GM19438 (cell line): ENCODE results near the gene ABCC9.
"Not testable (repeated sequence)": the region's sequence is repeated elsewhere in the genome, so short reads cannot be mapped to it uniquely, and the experiment has no call there.

ENCODE experiments used
- ATAC-seq: cut with Tn5 transposase; IDR thresholded peaks from one replicate; pipeline ENCODE4 v1.9.1; 2021; ENCODE audit warnings: low read depth; ENCODE audit not compliant: unreplicated experiment

Gene ABCC9

DNA sequence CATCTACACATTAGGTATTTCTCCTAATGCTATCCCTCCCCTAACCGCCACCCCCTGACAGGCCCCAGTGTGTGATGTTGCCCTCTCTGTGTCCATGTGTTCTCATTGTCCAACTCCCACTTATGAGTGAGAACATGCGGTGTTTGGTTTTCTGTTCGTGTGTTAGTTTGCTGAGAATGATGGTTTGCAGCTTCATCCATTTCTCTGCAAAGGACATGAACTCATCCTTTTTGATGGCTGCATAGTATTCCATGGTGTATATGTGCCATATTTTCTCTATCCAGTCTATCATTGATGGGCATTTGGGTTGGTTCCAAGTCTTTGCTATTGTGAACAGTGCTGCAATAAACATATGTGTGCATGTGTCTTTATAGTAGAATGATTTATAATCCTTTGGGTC, 158.5 kb downstream of the ABCC9 start:
- ATAC-seq, result not testable (repeated sequence)

DNA sequence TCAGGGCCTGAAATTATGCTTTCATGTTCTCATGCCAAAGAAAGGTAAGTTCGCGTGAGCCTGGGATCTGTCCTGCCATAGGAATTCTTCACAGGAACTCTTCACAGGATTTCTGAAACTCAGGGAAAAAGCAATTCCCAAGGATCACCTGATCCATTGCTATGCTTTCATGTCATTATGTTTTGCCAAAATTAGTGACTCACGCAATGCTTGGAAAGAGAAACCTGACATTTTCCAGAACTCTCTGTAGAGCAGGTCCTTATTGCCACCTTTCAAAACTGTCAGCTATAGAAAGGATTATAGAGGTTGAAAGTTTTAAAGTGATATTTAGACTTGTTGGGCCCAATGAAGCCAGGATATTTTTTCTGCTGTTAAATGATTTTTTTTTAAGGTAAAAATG, 160.4 kb downstream of the ABCC9 start:
- ATAC-seq, result no peak

DNA sequence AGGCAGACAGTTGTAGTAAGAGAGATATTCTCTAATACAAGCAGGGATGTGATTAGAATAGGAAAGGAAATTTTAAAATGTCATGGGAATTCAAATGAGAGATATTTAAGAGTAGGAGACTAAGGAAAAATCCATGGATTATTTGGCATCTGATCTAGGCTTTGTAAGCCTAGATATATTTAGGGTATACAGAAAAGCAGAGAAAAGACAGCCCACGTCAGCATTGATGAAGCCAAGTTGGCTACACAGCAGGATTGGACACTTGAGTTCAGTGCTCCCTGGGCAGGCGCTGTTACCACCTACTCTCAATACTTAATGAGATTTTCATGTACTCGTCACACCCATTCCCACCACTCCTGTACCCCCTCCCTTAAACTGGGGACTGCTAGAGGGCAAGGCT, 165.1 kb downstream of the ABCC9 start:
- no peak for ATAC-seq

DNA sequence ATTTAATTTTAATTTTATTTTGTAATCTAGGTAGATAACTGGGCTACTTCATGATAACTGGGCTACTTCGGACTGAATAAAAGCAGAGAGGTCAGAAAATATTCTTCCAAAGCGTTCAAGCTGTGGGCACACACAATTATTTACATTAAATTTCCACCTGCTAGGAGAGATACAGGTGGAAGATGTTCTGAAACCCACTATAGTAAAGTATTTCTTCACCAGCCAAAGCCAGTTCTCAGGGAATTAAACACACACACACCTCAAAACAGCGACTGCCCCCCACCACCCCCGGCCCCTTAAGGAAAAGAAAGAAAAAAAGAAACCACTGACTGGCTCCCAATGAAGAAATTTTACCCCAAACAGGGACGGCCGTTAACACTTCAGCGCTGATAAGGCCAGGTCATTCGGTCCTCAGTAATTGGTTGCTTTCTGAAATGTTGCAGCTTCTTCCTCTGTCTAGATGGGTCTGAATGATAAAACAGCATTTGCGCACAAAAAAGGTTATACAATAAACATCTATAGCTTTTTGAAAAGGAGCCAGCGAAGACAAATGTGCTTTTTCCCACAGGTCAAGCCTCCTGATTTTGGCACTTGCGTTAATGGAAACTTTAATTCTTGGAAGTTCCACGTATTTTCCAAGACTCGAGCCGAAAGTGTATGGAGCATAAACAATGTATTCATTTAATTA, 165.9 kb downstream of the ABCC9 start:
- no peak for ATAC-seq

DNA sequence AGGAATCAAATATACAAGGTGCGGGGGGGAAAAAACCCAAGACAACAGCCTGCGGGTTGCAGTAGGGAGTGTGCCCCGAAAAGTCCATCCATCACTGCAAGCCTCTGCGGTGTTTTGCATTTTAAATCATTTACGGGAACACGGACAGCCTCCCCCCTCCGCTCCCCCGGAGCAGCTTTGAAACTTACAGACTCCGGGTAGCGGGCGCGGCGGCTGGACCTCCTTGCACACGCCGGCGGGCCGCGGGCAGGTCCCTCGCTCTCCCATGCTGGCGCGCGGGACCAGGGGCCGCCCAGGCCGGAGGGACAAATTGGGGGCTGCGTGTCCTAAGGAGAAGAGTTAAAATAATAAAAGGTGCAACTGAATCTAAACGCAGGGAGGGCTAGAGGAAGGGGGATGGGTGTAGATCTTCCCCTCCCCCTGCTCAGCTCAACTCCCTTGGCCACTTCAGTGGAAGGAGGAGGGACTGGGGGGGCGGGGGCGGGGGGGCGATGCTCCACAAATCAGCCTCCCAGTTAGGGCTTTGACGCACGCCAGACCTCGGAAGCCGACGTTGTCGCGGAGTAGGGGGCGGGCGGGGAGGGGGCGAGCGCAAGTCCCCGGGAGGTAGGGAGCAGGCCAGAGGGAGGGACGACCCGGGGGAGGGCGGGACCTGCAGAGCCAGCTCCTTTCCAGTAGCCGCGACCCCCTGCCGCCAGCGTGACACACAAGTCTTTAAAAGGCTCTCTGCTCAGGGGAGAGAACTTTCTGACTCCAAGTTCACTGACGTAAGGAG, 166.7 kb downstream of the ABCC9 start, which contains the start of gene KCNJ8:
Gene KCNJ8 (minus strand): TSS at position 349 of the 775 bp plus-strand sequence. CDS start 1,090 bp downstream, outside the sequence.
- no peak for ATAC-seq

DNA sequence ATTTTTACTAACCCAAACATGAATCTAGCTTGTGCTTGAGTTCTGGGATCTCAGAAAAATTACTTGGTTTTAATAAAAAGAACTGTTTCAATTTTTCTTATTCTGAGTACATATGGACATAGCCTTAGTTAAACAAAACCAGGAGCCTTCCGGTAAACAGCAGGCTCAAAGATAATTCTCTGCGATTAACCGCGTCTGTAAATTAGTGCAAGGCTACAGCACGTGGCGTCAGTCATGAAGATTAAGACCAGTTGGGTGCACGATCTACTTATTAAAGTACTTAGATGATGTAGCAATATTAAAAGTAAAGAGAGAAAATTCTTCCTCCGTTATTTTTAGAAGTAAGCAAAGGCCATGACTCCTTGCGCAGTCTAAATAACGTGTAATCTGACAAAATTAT, 167.4 kb downstream of the ABCC9 start:
- no peak for ATAC-seq

DNA sequence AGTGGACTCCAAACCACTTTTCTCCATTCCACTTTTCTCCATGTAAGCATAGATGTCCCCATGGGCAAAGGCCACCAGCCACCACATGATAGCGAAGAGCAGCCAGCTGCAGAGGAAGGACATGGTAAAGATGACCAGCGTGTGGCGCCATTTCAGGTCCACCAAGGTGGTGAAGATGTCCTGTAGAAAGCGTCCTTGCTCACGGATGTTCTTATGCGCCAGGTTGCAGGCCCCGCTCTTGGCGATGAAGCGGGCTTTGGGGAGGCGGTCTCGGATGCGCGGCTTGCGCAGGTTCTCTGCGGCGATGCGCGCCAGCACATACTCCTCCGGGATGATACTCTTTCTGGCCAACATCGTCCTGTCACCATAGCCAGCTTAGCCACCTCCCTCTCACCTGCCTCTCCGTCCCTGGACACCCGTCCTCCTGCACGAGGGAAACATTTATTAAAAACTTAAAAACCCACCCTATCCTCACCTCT, 167.9 kb downstream of the ABCC9 start:
- no peak for ATAC-seq

DNA sequence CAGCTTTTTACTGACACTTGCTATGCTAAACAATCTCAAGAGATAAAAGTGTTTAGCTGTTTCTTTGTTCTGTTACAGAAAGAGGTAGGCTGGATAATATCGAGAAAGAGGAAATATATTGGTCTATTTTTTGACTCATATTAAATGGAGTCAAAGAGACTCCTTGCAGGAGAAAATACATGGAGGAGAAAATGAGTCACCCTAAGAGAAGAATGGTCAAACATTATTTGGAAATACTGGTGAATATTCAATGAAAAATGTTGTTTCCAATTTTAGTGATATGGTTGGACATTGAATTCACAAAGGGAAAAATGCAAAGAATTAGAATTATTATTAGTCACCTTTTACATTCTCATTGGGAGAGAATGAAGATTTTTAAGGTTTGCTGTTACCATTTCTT, 169.9 kb downstream of the ABCC9 start:
- ATAC-seq, result no peak

DNA sequence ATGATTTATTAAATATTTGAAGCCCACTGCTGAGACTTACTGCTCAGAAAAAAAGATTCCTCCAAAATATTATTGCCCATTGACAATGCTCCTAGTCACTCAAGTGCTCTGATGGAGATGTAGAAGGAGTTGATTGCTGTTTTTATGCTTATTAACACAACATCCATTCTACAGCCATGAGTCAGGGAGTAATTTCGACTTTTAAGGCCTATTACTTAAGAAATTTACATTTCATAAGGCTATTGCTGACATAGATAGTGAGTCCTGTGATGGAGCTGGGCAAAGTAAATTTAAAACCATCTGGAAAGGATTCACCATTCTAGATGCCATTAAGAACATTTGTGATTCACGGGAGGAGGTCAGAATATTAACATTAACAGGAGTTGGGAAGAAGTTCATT, 171.9 kb downstream of the ABCC9 start:
- ATAC-seq, result no peak

DNA sequence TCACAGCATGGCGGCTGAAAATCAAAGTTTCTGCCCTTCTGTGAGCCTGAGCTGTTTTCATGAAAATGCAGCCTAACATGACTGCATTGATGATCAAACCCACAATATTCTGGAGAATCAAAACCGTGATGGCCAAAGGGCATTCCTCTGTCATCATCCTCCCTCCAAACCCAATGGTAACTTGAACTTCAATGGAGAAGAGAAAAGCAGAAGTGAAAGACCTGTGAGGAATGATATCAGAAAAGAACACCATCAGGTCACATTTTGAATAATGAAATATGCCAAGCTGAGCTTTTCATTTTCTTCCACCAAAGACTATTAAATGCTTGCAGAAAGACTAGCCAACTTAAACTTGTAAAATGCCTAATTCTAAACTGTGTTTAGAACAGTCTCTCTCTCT, 174.8 kb downstream of the ABCC9 start:
- ATAC-seq, result no peak

DNA sequence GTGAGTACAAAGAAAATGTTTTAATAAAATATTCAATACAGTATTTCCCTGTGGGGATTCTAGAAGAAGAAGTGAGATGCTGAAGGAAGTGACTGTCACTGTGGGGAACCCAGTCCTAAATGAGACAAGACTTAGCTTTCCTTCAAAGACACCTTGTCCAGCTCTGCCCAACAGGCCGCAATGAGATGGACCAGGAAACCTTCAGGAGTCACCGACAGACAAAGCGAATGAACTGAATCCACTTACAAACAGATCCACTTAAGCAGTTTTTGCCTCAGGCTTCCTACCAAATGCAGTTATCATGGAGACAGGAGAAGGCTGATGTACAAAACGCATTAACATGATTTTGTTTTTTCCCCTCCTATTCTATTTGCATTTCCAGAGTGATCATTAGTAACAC, 176.3 kb downstream of the ABCC9 start:
- no peak for ATAC-seq

DNA sequence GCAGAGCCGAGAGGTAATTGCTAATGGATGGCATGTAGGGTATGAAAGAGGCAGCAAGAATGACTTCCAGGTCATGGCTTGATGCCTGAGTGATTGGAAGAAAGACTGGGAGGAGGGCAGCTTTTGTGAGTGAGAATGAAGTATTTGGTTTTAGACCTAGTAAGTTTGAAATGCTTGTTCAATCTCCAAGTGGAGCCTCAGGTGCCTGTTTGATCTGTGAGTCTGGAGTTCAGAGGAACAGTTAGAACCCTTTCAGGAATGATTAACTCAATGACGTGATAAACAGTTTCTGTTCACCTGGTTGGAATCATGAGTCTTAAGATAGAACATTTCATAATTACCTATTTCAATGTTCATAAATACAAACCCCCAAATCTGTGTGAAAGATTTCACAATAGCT, 177.2 kb downstream of the ABCC9 start:
- ATAC-seq, result no peak

DNA sequence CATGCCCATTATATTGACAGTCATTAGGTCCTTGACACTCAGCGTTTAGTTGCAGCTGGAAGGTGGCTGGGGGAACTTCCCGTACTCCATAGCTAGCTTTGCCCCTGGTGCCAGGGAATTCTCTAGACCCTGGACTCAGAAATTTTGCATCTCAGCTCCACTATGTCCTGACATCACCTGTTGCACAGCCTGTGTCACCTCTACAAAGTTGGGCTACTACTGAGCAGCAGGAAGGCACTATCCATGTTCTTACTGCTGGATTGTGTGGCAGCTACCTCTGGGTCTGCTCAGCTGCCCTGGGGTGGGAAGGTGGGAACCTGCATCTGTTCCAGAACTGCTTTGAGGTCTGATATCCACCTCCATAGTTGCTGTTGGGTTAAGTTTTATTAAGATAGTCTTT, 177.7 kb downstream of the ABCC9 start:
- no peak for ATAC-seq

DNA sequence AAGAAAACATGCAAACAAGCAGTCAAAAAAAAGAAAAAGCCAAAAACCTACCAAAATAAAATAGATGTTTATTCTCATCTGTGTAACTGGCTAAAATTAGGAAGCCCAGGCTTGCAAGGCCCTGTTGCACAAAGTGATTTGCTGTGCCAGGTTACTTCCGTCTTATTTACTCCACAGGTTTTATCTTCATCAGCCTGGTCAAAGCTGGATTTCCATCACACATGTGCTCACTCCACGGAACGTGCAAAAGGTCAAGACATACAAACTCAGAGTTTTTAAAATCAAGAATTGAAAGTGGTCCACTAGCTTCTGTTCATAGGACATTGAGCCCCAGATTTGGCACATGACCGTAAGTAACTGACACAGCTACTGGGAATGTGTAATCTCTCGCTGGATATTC, 181.5 kb downstream of the ABCC9 start:
- ATAC-seq, result no peak

DNA sequence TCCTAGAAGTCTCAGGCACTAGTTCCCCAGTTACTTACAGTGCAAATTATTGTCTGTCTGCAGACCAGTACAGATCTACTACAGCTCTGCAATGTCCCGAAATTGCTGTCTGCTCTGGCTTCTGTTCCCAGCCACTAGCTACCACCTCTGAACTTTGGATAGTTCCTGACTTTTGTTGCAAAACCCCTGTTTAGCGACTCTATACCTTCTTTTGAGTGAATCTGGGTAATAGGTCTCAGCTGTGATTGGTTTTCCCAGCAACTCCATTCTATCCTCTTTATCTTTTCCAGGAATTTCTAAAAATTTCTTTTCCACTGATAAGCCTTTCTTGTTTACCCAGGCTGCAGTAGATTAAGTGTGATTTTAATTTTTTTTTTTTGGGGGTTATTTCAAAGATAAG, 183.5 kb downstream of the ABCC9 start:
- no peak for ATAC-seq

DNA sequence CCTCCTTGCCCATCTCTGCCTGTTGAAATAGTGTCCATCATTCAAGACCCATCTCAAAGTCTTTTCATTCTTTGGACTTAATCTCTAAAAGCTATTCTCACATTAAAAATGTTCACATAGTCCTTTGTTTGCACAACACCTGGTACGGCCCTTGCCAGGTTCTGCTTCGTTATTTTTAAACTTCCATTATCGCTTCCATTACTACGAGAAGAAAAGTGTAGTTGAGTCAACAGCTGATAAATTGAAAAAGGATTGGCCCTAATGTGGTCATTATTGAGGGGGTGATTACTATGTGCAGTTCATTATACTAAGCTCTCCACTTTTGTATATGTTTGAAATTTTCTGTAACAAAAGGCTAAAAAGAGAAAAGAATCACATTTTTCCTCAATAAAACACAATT, 184.5 kb downstream of the ABCC9 start:
- ATAC-seq, result no peak

DNA sequence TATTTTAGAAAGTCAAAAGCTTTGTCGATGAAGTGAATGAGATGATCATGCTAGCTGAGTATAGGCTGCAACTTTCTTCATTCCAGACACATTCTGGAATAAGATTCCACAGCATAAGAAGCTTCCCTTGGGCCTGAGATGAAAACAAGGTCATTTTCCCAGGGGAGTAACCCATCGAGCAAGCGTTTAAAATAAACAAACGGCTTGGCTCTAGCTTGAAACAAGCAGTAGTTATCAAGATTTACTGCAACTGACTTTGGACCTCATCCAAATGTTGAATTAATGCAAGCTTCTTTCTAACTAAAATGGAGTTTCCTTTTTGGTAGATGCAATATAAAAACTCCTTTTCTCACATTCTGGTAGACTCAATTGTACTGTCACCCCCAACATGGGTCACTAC, 189.7 kb downstream of the ABCC9 start:
- no peak for ATAC-seq
